Fibroblast of villous mesenchyme (primary cell): ENCODE results near the gene ARHGAP10. TPM values are rescaled to one million over a fixed set of nuclear protein-coding genes. Genes with fewer than 3 reads are reported as not detected.

Source experiments
- DNase-seq: peaks from one replicate; pipeline ENCODE4 v3.0.0-alpha.2; 2010; ENCODE audit warnings: low read depth
- H3K4me3 ChIP-seq: 2 replicates; pipeline ENCODE4 v1.5.1; 2011; ENCODE audit warnings: low read depth, mild to moderate bottlenecking, low read length
- total RNA-seq: library from RNA; depleted of rRNA; stranded (reverse); fragments of >200 nt; gene quantifications from 2 replicates; pipeline ENCODE4 v1.2.3, GENCODE V29; 2012
- TF ChIP-seq, protein P1 (sequence below): IDR thresholded peaks from 2 replicates; pipeline ENCODE4 v1.5.1; 2012; ENCODE audit warnings: low read depth, mild to moderate bottlenecking, low read length; ENCODE audit not compliant: insufficient read depth

ARHGAP10 gene
- total RNA-seq, 1 donor: 41.5 TPM

DNA sequence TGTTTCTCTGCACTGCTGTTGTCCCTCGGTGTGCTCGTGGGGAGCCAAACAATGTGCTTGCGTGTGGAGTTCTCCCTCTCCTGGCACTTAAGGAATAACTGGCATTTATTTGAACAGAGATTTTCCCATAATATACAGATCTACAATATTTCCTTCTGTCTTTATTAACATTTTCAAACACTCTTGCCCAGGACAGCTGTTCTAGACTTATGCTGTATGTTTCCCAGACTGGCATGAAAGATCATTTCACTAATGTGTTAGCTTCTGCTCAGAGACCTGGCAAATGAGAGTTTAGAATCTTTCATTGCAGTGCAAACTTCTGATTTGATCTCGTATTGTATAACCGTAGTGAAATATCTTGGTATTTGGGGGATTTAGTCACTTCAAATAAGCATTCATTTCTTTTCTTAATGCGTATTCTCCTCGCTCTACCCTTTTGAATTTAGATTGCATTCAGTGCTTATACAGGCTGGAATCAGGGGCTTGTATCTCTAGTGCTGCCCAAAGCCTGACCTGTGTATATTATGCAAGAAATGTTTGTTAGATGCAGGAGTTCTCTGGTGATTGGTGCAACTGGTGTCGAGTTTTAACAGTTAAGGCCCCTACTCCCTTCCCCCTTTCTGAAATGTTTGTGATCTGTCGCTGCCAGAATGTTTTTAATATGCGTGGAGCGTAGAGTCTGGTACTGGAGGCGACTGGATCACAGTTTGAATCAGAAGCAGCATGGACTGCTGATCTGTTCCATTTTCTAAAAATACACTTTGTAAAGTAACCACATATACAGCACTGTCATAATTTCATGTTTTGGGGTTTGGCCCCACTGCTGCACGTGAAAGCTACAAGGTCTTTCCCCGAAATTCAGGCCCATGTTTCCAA, 326.3 kb downstream of the ARHGAP10 start:
- H3K4me3 ChIP-seq: no peak overlapping the region
- TF ChIP-seq, protein P1, sequence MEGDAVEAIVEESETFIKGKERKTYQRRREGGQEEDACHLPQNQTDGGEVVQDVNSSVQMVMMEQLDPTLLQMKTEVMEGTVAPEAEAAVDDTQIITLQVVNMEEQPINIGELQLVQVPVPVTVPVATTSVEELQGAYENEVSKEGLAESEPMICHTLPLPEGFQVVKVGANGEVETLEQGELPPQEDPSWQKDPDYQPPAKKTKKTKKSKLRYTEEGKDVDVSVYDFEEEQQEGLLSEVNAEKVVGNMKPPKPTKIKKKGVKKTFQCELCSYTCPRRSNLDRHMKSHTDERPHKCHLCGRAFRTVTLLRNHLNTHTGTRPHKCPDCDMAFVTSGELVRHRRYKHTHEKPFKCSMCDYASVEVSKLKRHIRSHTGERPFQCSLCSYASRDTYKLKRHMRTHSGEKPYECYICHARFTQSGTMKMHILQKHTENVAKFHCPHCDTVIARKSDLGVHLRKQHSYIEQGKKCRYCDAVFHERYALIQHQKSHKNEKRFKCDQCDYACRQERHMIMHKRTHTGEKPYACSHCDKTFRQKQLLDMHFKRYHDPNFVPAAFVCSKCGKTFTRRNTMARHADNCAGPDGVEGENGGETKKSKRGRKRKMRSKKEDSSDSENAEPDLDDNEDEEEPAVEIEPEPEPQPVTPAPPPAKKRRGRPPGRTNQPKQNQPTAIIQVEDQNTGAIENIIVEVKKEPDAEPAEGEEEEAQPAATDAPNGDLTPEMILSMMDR: no peak
- DNase-seq: no peak

DNA sequence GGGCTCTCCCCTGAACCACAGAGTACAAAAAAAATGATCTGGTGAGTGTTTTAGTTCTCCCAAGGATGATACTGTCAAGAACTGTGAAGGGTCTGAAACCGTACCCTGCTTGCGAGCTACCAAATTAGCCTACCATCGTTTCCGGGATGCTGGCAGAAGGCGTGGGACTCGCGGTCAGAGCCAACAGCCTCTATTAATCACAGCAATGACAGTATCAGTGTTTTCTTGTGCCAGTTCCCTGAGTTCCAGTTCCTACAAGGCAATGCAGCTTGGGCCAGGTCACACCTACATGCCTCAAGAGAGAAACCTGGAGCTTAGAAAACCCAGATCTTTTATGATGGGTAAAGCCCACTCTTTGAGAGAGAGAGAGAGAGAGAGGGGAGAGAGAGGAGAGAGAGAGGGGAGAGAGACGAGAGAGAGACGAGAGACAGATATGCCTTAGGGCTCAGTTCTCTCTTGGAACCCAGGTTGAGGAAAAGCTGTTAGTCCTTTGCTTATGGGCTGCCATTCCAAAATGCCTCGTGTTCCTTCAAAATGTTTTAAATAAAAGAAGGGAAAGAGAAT, 327.8 kb downstream of the ARHGAP10 start:
- no peak for DNase-seq
- H3K4me3 ChIP-seq: no peak overlapping the region
- TF ChIP-seq, protein P1: no peak

DNA sequence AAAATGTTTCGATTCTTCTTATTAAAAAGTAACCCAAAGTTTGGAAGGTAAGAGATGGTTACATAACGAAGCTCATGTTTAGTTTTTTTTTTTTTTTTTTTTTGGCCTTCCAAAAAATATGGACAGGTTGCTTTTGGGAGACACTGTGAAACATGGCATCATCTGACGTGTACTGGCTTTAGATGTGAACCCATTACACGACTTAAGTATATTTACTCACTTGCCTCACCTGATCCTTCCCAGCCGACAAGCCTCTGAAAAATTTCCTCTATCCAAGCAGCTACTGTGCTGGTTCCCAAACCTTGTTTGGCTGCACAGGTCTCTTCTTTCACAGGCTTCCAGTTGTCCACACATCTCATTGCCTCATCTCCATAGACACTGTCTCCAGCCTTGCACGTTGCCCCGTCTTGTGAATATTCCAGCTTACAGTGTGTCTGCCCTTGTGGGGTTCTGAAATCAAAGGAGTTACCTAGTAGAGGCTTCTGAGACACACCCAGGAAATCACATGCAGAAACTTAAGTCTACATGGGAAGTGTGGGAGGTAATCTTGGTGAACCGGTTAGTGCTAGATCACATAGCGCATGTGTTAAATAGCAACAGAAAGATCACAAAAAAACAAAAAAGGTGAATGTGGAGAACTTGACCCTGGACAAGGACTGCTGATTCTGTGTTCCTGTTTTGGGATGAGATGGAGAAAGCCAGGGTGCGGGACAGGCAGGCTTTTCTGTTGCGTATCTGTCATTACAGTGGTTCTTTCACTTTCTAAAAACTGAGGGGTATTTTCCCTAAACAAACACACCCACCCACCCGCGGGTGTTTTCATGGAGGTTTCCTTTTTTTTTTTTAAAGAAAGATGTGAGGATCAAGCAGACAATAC, 328.6 kb downstream of the ARHGAP10 start:
- no peak for DNase-seq
- TF ChIP-seq, protein P1: no peak
- H3K4me3 ChIP-seq: no peak overlapping the region

DNA sequence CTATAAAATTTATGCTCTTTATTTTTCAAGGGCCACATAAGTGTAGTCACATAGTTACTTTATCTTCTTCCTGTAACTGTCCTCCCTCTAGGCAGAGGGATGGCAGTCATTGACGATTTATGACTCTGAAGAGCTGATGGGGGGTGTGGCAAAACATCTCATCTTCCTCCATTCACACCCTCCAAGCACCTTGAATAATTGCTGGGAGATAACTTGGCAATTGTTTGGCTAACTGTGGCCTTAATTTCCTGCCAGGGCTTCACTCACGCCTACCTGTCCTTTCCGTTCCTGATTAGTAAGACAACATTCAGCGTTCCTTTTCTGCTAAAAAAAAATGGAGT, 329.2 kb downstream of the ARHGAP10 start:
- no peak overlapping the region for H3K4me3 ChIP-seq
- no peak for DNase-seq
- TF ChIP-seq, protein P1: no peak

DNA sequence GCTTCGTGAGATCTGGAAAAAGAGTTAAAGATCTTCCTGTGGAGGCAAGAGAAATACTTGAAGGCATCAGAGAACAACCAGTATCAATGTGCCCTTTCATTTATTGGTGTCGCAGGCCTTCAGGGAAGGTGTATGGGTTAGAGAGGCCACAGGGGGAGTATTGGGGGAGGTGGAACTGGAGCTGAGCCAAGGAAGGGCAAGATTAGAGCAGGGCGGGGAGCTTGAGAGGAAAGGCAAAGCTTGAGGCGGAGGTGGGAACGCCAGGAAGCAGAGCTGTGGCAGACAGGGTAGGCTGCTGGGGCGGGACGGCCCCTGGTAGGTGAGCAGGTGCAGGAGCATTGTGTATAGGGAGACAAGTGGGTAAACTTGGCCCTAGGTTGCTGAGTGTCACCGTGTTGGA, 329.9 kb downstream of the ARHGAP10 start:
- TF ChIP-seq, protein P1: no peak
- no peak for DNase-seq
- H3K4me3 ChIP-seq: no peak overlapping the region

DNA sequence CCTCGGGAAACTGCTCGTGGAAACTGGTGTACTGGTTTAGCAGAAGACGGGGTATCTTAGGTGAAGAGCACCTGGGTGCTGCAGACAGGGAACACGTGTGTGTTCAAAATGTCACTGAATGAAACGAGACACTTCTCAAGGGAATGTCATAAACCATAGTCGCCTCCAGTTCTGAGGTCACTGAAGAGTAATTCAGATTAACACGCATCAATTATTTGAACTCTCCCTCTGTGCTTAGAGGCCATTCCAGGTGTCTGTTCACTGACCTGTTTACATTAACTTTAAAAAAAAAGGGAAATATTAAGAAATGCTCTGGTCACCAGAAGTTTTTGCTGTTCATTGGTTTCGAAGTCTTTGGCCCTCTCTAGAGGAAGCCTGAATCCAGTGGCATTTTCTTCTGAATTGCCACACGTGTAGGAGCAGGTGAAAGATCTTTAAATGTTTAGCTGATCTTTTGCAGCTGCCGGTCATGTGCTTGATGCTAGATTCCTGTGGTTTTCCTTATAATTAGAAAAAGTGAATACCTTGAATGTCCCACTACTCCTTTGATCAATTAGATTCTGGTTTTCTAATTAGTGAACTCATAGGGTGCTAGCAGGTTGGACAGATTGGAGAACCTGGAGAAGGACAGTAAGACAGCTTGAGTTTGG, 330.5 kb downstream of the ARHGAP10 start:
- DNase-seq: no peak
- no peak overlapping the region for H3K4me3 ChIP-seq
- TF ChIP-seq, protein P1: no peak
